Measurements from ENCODE around the gene DGCR2. TPM values are rescaled to one million over a fixed set of nuclear protein-coding genes. Genes with fewer than 3 reads are reported as not detected.

The DGCR2 gene
- total RNA-seq, 1 donor from 2014 or later: 68.7 TPM

- peaks cover 10% of the 10 kb centered on the region for H3K9me3 Mint-ChIP-seq (ENCODE audit: unreplicated experiment)
- TF ChIP-seq CTCF (IDR thresholded peaks at IDR 0.05; ENCODE audit: partially characterized antibody, unreplicated experiment): no peak
- peaks cover 14% of the 10 kb centered on the region for H3K27me3 Mint-ChIP-seq (ENCODE audit: unreplicated experiment)
- H3K4me1 Mint-ChIP-seq (ENCODE audit: low read depth, unreplicated experiment): peaks cover 5% of the 10 kb centered on the region
- no peak overlapping the region for H3K27ac Mint-ChIP-seq (ENCODE audit: unreplicated experiment)
- no peak overlapping the region for H3K4me3 Mint-ChIP-seq (ENCODE audit: unreplicated experiment)
- peaks cover 5% of the 10 kb centered on the region for H3K36me3 Mint-ChIP-seq (ENCODE audit: unreplicated experiment)
- no peak for DNase-seq
Measured at GRCh38 chr22:19127329-19128008, 5.3 kb upstream of the DGCR2 start.

- H3K4me3 Mint-ChIP-seq (ENCODE audit: unreplicated experiment): no peak overlapping the region
- peaks cover 5% of the 10 kb centered on the region for H3K4me1 Mint-ChIP-seq (ENCODE audit: low read depth, unreplicated experiment)
- peaks cover 14% of the 10 kb centered on the region for H3K27me3 Mint-ChIP-seq (ENCODE audit: unreplicated experiment)
- DNase-seq: no peak
- no peak for TF ChIP-seq CTCF (IDR thresholded peaks at IDR 0.05; ENCODE audit: partially characterized antibody, unreplicated experiment)
- peaks cover 3% of the 10 kb centered on the region for H3K36me3 Mint-ChIP-seq (ENCODE audit: unreplicated experiment)
- H3K9me3 Mint-ChIP-seq (ENCODE audit: unreplicated experiment): peaks cover 10% of the 10 kb centered on the region
- no peak overlapping the region for H3K27ac Mint-ChIP-seq (ENCODE audit: unreplicated experiment)
Measured at GRCh38 chr22:19126309-19127273, 4.4 kb upstream of the DGCR2 start.

- DNase-seq: no peak
- TF ChIP-seq CTCF (IDR thresholded peaks at IDR 0.05; ENCODE audit: partially characterized antibody, unreplicated experiment): no peak
- peaks cover 8% of the 10 kb centered on the region for H3K4me1 Mint-ChIP-seq (ENCODE audit: low read depth, unreplicated experiment)
- peaks cover 14% of the 10 kb centered on the region for H3K9me3 Mint-ChIP-seq (ENCODE audit: unreplicated experiment)
- H3K4me3 Mint-ChIP-seq (ENCODE audit: unreplicated experiment): no peak overlapping the region
- H3K27ac Mint-ChIP-seq (ENCODE audit: unreplicated experiment): no peak overlapping the region
- H3K27me3 Mint-ChIP-seq (ENCODE audit: unreplicated experiment): peaks cover 14% of the 10 kb centered on the region
- H3K36me3 Mint-ChIP-seq (ENCODE audit: unreplicated experiment): no peaks in the 10 kb centered on the region
Measured at GRCh38 chr22:19125474-19126308, 3.5 kb upstream of the DGCR2 start.

- Mint-ChIP-seq H3K27me3 (ENCODE audit: unreplicated experiment) (peaks cover 14% of the 10 kb centered on the region), H3K36me3 (ENCODE audit: unreplicated experiment) (no peaks in the 10 kb centered on the region), H3K4me3 (ENCODE audit: unreplicated experiment) (no peak overlapping the region), H3K27ac (ENCODE audit: unreplicated experiment) (no peak overlapping the region), H3K4me1 (ENCODE audit: low read depth, unreplicated experiment) (peaks cover 13% of the 10 kb centered on the region), H3K9me3 (ENCODE audit: unreplicated experiment) (peaks cover 14% of the 10 kb centered on the region)
- TF ChIP-seq CTCF (IDR thresholded peaks at IDR 0.05; ENCODE audit: partially characterized antibody, unreplicated experiment): no peak
- DNase-seq: no peak
Measured at GRCh38 chr22:19125011-19125410, 2.8 kb upstream of the DGCR2 start.

Data from glutamatergic neuron (in vitro differentiated cells).